ENCODE measurements around the gene VOPP1.

- TF ChIP-seq CTCF (conservative IDR thresholded peaks at IDR 0.05; ENCODE audit: low read depth, low read length) (no peak), EZH2phosphoT487 (IDR thresholded peaks at IDR 0.05; ENCODE audit: borderline replicate concordance, low read length) (no peak)
Measured at GRCh38 chr7:55508221-55509011, 63.9 kb downstream of the VOPP1 start.
